GM12801 (cell line): ENCODE data around the gene HNRNPF.

Source experiments
- CTCF ChIP-seq: IDR thresholded peaks from one replicate; pipeline ENCODE4 v1.5.1; 2011; ENCODE audit warnings: control low read depth; ENCODE audit not compliant: insufficient read length; ENCODE audit errors: extremely low read depth

Gene HNRNPF

DNA sequence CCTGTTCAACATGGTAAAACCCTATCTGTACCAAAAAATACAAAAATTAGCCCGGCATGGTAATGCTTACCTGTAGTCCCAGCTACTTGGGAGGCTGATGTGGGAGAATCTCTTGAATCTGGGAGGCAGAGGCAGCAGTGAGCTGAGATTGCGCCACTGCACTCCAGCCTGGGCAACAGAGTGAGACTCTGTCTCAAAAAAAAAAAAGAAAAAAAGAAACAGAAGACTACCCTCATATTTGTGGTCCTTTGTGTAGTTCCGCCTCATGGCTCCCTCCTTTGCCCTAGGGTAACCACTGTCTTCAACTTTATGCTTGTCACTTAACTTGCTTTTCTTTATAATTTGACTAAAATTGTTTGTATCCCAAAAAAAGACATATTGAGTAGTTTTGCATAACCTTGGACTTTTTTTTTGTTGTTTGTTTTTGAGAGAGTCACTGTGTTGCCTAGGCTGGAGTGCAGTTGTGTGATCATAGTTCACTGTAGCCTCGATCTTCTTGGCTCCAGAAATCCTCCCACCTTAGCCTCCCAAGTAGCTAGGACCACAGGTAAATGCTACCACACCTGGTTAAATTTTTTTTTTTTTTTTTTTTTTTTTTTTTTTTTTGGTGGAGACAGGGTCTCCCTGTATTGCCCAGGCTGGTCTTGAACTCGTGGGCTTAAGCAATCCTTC lies 31.6 kb upstream of the HNRNPF start:
- TF ChIP-seq CTCF = no peak

GRCh38 chr10:43437141-43437870 lies 28.3 kb upstream of the HNRNPF start:
- no peak for TF ChIP-seq CTCF

DNA sequence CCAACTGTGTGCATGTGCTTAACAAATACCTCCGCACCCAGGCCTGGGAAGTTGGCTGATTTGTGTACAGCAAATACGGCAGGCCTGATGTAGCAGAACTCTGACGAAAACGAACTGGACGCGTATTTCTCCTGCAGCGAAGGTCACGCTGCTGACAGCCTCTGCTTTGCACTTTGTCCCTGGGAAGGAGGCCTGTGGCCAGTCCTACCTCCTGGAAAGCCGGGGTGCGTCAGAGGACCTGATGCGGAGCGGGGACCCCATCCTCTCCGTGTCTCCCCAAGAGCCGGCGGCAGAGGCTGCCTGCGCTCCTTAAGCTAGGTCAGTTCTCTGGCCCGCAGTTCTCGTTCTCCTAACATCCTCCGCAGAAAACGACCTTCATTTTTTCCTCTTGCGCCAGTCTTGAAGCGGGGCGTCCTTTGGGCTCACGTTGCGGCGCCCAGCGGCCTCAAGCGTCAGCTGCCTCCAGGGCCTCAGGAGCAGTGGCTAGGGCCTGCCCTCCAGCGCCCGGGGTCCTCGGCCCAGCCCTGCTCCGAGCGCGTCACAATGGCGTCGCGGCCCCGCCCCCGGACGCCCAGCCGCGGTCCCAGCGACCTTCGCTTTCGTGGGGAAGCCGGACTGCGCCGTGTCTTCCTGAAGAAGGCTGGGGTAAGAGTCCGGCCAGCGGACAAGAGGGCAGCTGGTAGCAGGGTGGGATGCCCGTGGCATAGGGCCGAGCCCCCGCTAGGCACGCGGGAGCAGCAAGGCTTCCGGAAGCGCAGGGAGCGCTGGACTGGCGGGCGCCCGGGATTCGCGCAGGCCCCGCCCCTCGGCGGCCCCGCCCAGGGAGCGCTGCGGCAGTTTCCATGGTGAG lies 27.5 kb upstream of the HNRNPF start, which contains the start of gene ZNF487:
Gene ZNF487 (plus strand): TSS at position 821 of the 850 bp plus-strand sequence. CDS start 38,703 bp downstream, outside the sequence.
- TF ChIP-seq CTCF = no peak

DNA sequence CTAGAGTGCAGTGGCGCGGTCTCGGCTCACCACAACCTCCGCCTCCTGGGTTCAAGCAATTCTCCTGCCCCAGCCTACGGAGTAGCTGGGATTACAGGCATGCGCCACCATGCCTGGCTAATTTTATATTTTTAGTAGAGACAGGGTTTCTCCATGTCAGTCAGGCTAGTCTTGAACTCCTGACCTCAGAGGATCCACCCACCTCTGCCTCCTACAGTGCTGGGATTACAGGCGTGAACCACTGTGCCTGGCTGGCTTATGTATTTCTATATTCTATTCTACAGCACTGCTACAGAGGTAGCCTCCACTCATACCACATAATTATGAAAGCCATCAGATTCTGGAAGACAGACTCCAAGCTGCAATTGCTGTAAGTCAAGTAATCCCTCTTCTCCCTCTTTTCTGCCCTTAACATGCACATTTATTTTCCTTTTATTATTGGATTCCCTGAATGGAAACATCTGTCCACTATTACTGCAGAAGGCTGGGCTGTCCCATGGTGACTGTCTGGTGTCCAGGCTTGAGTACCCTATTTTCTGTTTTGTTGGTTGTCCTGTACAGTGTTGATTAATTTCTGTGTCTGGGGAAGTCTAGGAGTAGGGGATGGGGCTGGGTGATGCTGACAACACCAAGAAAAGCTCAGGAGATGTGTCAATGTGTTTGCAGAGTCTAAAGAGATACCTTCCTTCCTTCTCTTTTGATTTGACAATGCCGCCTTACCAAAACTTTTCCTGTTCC lies 22.1 kb upstream of the HNRNPF start:
- no peak for TF ChIP-seq CTCF

GRCh38 chr10:43427166-43427825 lies 18.3 kb upstream of the HNRNPF start:
- no peak for TF ChIP-seq CTCF

DNA sequence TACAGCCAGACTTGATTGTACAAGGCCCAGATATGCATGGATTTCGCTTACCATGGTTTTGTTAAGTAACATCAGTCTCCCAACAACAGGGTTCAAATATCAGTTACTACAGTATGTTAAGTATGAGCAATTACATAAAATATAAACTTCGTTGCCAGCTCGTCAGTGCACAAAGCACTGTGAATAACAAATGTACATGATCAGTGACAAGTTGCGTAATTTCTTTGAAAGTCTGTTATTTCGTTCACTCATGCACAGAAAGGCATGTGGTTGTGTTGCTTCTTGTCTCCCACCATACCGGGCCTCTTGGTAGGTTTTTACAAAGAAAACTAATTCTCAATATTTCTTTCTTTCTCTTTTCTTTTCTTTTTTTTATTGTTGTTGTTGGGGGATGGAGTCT lies 15.4 kb upstream of the HNRNPF start:
- TF ChIP-seq CTCF = no peak
